ENCODE data around the gene SETD4.
"Not testable (repeated sequence)": the region's sequence is repeated elsewhere in the genome, so short reads cannot be mapped to it uniquely, and the experiment has no call there.

The SETD4 gene, protein sequence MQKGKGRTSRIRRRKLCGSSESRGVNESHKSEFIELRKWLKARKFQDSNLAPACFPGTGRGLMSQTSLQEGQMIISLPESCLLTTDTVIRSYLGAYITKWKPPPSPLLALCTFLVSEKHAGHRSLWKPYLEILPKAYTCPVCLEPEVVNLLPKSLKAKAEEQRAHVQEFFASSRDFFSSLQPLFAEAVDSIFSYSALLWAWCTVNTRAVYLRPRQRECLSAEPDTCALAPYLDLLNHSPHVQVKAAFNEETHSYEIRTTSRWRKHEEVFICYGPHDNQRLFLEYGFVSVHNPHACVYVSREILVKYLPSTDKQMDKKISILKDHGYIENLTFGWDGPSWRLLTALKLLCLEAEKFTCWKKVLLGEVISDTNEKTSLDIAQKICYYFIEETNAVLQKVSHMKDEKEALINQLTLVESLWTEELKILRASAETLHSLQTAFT
- 16.6 to 26.6 reads per million in 2 experiments for total RNA-seq

DNA sequence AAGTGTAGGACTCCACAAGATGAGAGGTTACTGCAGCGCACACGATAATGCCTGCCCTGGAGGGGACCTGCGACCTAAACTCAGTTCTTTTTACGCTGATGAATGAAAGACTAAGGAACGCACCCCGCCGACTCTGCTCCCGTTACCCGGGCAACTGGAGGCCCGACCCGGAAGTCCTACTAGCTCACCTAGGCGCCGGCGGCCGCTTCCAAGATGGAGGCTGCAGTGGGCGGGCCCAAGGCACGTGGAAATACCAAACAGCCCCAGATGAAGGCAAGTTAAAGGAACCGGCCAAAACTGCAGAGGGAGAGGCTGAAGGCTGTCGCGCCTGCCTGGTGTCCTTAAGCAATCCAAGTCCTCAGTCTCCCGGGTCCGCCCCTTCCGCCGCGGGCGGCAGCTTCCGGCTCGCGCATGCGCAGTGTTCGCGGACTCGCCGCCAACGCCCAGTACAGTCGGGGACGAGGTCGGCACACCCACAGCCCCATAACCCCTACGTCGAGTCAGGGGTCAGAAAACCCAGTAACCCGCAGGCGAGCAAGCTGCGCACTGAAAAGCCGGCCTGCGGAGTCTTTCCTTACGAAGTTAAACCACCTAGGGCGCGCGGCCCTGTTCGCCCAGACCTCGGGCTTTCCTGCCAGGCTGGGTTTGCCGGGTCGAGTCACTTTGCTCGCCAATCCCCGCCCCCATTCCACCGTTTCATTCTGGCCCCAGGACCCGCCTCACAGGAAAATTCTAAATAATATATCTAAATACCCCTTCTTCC is at the start of gene SETD4:
Gene SETD4 (minus strand): TSS at position 368 of the 763 bp plus-strand sequence. CDS start 1,638 bp downstream, outside the sequence.
- DNase-seq (ENCODE audit: low read depth), result peak; percentile 84

DNA sequence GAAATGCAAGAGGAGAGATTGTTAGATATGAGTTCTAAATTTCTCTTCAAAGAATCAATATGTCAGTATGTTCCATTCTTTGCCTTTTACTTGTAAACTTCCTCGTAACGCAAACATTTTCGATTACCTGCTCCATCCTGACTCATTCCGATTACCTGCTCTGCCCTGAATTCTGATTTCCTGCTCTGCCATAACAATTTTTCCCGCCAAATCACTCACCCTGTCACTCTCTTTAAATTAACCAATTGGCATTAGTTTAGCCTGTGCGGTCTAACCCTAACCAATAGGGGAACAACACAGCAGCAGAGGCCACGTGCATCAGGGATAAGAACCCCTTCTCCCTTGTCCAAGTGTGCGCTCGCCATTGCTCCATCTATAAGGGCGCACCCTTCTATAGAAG is 49.5 kb upstream of the SETD4 start:
- DNase-seq (ENCODE audit: low read depth), result no peak

DNA sequence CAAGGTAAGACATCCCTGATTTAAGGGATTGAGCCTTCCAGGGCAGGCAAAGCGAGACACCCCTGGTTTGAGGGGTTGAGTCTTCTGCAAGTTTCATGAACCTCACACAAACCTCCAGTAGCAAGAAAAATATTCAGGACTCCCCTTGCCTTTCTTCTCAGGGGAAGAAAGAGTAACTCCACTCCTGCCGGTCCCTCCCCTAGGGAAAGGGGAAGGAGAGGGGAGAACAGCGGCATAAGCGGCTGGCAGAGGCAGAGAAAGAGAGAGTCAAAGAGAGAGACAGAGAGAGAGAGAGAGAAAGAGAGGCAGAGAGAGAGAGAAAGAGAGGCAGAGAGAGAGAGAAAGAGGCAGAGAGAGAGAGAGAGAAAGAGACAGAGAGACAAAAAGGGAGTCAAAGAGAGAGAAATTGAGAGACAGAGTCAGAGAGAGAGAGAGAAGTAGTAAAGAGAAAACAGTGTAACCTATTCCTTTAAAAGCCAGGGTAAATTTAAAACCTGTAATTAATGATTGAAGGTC is 45.1 kb upstream of the SETD4 start:
- DNase-seq (ENCODE audit: low read depth), result no peak

DNA sequence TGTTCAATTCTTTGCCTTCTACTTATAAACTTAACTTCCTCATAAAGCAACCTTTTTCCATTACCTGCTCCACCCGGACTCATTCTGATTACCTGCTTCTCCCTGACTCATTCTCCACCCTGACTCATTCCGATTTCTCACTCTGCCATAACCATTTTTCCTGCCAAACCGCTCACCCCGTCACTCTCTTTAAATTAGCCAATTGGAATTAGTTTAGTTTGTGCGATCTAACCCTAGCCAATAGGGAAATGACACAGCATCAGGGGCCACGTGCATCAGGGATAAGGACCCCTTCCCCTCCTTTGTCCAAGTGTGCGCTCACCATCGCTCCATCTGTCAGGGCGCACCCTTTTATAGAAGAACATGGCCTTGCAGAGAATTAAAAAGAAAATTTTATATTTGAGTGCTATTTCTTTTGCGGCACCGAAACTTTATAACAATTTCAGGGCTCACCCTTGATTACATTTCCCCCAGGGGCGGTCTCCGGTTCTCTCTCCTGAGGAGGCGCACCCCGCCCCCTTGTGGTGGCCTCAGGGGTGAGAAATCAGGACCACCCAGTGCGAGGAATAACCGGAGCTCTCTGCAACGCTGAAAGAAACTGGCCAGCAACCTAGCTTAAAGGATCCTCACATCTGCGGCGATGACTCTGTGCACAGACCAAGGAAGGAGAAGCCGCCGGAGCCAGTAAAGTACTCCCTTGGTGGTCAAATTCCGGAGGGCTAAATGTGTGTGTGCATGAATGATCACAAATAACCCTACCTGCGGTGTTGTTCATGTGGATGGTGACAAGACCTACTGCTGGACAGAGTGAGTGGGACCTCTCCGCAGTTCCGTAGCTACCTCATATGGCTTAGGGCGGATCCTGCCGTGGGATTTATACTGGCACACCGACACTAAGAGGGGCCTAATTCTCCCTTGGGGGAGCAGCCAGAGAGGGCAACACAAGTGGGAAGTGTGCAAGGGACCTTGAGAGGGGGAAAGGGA is 44.3 kb upstream of the SETD4 start:
- peak; percentile 26 for DNase-seq (ENCODE audit: low read depth)

DNA sequence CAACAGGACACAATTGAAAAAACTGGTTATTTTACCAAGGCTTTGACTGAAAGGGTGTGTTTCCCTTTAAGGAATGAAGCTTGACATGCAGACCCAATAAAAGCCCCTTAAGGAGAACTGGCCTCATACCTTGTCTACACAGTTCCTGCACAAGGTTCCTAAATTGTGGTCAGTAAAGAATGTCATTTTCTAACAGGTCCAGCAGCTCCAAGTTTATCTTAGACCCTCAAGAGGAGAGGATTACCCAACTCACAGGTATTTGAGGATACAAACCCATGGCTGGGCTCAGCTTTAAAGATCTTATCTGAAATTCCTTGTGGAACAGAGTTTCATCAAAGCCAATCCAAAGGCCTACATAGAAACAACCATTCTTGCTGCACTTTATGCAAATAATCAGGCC is 43.1 kb upstream of the SETD4 start:
- DNase-seq (ENCODE audit: low read depth), result no peak

DNA sequence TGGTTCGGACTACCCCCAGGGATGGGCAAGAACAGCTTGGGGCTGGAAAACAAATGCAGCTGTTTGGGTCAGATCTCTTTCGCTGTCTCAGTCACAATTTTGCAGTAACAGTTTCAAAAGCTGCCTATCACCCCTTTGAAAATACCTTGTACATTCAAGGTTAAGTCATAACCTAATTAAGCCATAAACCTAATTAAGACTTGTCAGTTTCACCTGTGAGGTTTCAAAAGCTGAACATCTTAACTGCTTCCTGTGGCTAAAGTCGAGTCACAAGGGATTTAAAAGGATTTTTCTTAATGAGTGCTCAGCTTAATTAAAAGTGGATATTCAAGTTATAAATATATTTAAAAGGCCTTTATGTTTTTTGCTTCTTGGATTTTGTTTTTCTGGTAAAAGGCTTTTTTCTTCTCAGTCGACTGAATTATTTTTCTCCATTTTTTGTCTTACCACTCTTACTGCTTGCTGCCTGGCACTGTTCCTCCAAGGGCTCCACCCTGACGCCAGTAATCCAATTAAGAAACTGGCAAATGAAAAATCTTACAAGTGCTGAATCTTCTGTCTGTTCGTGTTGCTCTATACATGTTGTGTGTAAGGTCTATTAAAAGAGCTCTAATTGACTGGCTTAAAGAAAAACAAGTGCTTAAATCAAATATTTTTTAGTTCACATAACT is 40.8 kb upstream of the SETD4 start:
- no peak for DNase-seq (ENCODE audit: low read depth)

DNA sequence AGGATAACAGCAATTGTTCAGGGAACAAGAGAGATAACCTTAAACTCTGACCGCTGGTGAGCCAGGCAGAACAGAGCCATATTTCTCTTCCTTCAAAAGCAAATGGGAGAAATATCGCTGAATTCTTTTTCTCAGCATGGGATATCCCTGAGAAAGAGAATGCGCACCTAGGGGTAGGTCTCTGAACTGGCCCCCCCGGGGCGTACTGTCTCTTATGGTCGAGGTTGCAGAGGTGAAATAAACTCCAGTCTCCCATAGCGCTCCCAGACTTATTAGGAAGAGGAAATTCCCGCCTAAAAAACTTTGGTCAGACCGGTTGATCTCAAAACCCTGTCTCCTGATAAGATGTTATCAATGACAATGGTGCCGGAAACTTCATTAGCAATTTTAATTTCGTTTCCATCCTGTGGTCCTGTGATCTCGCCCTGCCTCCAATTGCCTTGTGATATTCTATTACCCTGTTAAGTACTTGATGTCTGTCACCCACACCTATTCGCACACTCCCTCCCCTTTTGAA is 39.4 kb upstream of the SETD4 start:
- not testable (repeated sequence) for DNase-seq (ENCODE audit: low read depth)

DNA sequence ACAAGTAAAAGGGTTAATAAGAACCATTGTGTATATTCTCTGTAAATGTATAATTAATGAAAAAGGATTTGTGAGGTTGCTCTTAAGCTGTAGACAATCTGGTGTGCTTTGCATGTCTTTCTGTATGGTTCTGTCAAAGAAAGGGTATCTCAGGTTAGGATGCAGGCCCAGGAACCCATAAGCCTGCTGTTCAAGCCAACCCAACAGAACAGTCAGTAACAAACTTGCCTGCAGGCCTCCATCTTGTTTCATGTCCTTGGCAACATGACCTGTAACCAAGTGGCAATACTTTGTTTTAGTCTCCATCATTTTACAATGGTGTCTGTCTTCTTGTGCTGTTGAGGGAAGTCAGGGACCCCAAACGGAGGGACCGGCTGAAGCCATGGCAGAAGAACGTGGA is 38.7 kb upstream of the SETD4 start:
- DNase-seq (ENCODE audit: low read depth), result no peak

DNA sequence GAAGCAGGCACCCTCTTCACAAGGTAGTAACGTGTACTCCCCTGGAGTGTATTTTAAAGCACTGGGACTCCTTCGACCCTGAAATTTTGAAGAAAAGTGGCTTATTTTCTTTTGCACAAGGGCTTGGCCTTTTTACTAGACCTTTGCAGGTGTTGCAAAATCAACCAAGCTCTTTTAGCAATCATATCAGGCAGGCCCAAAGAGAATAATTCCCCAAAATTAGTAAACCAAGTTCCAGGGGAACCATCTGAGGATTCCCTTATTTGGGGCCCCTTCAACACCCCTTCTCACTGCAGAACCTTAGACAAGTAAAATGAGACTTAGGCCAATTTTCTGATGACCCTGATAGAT is 37.8 kb upstream of the SETD4 start:
- no peak for DNase-seq (ENCODE audit: low read depth)

DNA sequence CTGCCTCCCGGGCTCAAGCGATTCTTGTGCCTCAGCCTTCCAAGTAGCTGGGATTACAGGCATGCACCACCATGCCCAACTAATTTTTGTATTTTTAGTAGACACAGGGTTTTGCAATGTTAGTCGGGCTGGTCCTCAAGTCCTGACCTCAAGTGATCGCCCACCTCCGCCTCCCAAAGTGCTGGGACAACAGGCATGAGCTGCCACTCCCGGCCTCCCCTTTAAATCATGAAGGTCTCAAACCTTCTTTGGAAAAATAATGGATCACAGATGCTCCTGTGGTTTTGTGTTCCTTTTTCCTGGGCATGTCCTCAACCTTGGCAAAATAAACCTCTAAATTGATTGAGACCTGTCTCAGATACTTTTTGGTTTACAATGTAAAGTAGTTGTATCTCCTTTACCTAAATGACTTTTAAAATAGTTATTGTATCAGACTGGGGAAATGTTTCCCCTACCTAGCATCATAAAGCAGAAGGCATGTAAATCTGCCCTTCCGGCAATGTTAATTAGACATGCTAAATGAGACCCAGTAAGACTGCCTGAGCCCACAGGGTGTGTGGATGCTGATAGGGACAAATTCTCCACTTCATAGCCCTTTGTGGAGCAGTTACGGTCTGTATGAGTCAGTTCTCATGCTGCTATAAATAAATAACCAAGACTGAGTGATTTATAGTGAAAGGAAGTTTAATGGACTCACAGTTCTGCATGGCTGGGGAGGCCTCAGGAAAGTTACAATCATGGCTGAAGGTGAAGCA is 37.3 kb upstream of the SETD4 start:
- no peak for DNase-seq (ENCODE audit: low read depth)

DNA sequence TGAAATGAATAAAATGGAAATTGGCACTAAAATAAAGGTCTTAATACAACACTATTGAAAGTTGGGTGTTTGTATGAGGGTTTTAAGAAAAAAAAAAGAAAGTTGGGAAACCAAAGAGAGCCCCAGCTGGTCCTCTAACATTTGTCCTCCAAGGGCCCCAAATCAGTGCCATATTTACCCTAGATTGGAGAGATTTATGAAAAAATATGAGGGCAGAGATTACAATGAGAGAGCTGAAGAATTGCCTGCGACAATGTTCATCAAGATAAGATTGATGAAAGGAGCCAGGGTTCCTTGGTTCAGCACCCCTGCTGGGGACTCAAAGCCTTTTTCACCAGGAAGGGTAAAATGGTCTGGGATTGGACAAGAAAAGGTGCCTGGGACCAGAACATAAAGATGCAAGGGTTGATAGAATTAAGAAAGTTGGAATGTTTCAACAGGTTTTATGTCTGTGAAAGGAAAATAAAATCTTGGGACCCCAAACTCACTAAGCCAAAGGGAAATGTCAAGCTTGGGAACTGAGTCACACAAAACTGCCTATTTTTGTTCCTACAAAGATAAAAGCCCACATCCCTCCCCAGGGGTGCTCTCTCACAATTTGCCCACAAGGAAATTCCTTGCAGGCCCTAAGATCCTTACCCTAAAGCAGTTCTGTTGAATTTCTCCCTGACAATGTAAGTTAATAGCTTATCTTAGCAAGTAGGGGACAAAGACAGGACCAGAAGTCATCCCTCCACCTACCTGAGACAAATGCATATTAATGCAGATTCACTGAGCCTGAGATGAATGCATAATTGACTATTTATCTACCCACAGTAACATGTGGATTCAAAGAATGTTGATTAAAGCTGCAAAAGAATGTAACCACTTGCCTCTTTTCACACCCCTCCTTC is 36.3 kb upstream of the SETD4 start:
- DNase-seq (ENCODE audit: low read depth), result no peak

DNA sequence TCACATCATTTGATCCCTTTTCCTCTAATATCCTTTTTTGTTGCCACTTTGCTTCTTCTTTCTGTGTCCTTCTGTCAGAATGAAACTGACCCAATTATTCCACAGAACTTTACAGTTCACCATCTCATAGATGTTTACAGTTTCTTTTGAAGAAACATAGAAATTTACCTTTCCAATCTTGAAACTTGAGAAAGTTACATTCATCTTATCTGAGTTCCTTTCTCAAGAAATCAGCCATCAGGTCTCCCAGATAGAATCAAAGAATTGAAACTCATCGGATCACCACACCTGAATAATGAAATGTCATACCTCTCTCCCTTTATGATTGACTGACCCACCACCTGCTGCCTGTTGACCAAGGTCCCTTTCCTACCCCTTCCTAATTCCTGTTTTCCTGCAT is 33.2 kb upstream of the SETD4 start:
- no peak for DNase-seq (ENCODE audit: low read depth)

DNA sequence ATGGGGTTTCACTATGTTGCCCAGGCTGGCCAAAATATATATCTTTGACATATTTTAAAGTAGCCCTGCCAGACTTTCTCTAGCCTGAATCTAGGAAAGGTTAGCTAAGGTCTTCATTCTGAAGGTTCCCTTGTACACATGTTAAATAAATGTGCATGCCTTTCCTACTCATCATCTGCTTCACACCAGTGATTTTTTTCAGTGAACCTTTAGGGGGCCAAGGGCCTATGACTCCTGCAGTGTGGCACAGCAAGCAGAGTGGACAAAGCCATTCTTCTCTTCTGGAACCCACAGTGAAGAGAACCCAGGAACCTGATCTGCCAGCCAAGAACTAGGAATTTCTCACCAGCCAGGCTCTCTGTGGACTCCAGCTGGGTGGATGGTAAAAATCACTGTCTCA is 32.4 kb upstream of the SETD4 start:
- DNase-seq (ENCODE audit: low read depth), result no peak

DNA sequence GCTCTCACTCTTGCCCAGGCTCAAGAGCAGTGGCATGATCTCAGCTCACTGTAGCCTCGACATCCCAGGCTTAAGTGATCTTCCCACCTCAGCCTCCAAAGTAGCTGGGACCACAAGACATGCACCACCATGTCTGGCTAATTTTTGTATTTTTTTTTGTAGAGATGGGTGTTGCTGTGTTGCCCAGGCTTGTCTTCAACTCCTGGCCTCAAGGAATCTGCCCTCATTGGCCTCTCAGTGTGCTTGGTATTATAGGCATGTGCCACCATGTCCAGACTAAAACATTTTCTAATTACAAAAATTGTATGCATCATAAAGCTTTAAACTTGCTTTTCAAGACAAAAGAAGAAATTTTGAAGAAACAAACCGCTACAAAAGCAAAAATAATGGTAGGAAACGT is 29.6 kb upstream of the SETD4 start:
- DNase-seq (ENCODE audit: low read depth), result no peak

DNA sequence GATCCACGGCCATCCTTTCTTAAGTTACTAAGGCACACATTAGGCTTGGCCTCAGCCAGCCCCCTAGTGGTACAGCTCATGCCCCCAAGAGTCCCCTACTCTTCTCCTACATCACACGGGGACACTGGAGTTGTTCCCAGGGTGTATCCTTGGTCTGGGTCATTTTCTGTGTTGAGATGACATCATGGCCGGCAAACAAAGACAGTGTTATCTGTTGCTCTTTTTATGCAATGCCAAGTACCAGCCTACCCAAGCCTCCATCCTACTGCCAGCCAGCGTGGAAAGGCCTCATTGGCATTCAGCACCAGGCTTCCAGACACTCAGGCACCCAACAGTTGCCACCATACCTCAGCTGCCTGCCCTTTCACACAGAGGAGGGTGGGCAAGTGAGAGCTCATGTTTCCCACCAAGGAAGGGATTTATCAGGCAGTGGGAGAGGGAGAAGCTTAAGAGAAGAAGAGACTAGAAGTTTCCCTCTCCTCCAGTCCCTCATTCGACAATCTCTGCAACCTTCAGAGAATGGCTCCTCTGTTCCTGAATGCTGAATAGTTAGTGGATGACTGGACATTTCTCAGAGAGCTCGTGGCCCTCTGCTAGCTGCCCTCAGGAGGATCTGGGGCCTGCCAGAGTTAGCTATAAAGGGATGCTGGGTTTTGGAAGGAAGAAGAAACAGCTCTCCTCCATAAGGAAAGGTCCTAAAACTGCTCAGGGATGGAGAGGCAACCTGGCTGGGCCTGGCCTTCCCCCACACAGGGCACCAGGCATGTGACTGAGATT is 27.2 kb upstream of the SETD4 start:
- DNase-seq (ENCODE audit: low read depth), result no peak

DNA sequence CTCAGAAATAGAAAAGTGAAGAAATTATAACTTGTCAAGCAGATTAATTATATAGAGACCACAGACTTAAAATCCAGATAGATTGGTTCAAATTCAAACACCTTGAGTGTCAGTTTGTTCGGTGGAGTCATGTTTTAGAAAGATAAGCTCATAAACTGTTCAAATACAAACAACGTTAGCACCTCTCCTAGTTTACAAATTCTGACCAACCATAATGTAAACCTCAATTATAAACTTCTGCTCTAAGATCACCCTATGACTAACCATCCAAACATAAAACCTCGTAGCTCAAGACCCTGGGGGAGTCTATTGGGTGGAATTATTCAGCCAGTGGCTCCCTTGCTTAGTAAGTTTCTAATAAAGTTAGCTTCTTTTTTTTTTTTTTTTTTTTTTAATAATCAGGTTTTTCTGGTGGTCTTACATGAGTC is 21.9 kb upstream of the SETD4 start:
- no peak for DNase-seq (ENCODE audit: low read depth)

DNA sequence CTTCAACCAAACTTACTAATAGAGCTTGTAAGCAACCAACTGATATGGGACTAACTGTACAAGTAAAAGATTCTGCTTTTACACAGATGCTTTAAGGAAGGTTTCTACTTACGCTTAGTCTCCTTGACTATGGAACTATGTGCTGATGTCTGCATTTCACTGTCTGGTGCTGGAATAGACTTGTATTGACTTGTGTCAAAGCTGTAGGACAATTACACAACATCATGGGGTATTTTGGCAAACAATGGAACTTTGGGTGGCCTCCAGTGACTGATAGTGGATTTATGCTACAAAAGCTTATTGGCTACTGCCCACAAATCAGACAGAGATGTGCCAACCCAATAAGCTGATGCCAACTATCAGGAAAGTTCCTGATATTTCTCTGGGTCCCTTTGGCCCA is 20.1 kb upstream of the SETD4 start:
- no peak for DNase-seq (ENCODE audit: low read depth)

DNA sequence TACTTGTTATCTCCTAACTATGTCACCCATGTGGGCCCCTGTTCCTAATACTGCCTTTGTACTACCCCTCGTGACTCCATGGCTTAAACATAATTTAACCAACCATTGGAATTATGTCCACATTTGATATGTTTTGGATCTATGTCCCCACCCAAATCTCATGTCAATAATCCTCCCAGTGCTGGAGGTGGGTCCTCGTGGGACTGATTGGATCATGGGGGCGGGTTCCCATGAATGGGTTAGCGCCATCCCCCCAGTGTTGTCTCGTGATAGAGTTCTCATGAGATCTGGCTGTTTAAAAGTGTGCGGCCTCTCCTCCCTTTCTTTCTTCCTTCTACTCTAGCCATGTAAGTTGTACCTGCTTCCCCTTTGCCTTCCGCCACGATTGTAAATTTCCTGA is 19.3 kb upstream of the SETD4 start:
- DNase-seq (ENCODE audit: low read depth), result no peak
